DND-41 (cell line): ENCODE results near the gene STK4.

Experiments
- ATAC-seq: fragments of 200-7000 bp; cut with Tn5 transposase; 3 replicates; pipeline ENCODE4 v1.9.1; 2021; ENCODE audit warnings: low read depth; ENCODE audit not compliant: insufficient read depth
- DNase-seq: peaks from one replicate; pipeline ENCODE4 v3.0.0-alpha.2; 2020
- H2AFZ ChIP-seq: 2 replicates; pipeline ENCODE4 v1.6.0; 2012; ENCODE audit warnings: low read depth, low read length
- H3K27ac ChIP-seq: 2 replicates; pipeline ENCODE4 v1.5.1; 2012; ENCODE audit warnings: low read length, inconsistent platforms
- H3K27me3 ChIP-seq: fragments of 200-600 bp; sonication (generic); 2 replicates; pipeline ENCODE4 v1.6.0; 2012; ENCODE audit warnings: low read length, mild to moderate bottlenecking, inconsistent platforms; ENCODE audit not compliant: insufficient read depth, poor library complexity
- H3K36me3 ChIP-seq: 2 replicates; pipeline ENCODE4 v1.5.1; 2012; ENCODE audit warnings: low read length, inconsistent platforms; ENCODE audit not compliant: insufficient read depth
- H3K4me1 ChIP-seq: 2 replicates; pipeline ENCODE4 v1.5.1; 2012; ENCODE audit warnings: mild to moderate bottlenecking, low read length; ENCODE audit not compliant: insufficient read depth
- H3K4me2 ChIP-seq: 2 replicates; pipeline ENCODE4 v1.6.0; 2012; ENCODE audit warnings: mild to moderate bottlenecking, moderate library complexity, low read length, inconsistent platforms; ENCODE audit not compliant: insufficient read depth
- H3K4me3 ChIP-seq, 2 experiments: fragments of 200-600 bp in 1 of 2; shearing (Covaris generic) in 1 of 2; 2 replicates each; pipeline ENCODE4 v1.5.1; 2012 to 2016; ENCODE audit warnings: inconsistent platforms in 2 of 2, low read length in 2 of 2, mild to moderate bottlenecking in 2 of 2, low read depth in 1 of 2, moderate library complexity in 1 of 2
- H3K79me2 ChIP-seq: 2 replicates; pipeline ENCODE4 v1.6.0; 2012; ENCODE audit warnings: low read length, inconsistent platforms; ENCODE audit not compliant: insufficient read depth
- H3K9ac ChIP-seq: 2 replicates; pipeline ENCODE4 v1.6.0; 2012; ENCODE audit warnings: low read depth, mild to moderate bottlenecking, inconsistent platforms, low read length, moderate library complexity
- H3K9me3 ChIP-seq: 2 replicates; pipeline ENCODE4 v1.5.1; 2012; ENCODE audit warnings: low read length, moderate library complexity, mild to moderate bottlenecking, inconsistent platforms; ENCODE audit not compliant: insufficient read depth, severe bottlenecking
- H4K20me1 ChIP-seq: 2 replicates; pipeline ENCODE4 v1.6.0; 2012; ENCODE audit warnings: low read length; ENCODE audit not compliant: insufficient read depth
- CTCF ChIP-seq: IDR thresholded peaks from 2 replicates; pipeline ENCODE4 v1.5.1; 2012; ENCODE audit warnings: borderline replicate concordance, low read length, moderate library complexity, mild to moderate bottlenecking; ENCODE audit not compliant: poor library complexity, severe bottlenecking; ENCODE audit errors: extremely low read depth
- EZH2 ChIP-seq: IDR thresholded peaks from 3 replicates; pipeline ENCODE4 v1.6.1; 2012; ENCODE audit warnings: borderline replicate concordance, low read depth, mild to moderate bottlenecking, moderate library complexity, low read length, inconsistent platforms; ENCODE audit not compliant: severe bottlenecking

STK4 gene

GRCh38 chr20:45098103-45098773, 131.9 kb downstream of the STK4 start:
- no peak overlapping the region for H3K9ac ChIP-seq

GRCh38 chr20:45100563-45101245, 134.4 kb downstream of the STK4 start, which contains the start of gene KCNS1:
Gene KCNS1, minus strand, starts transcription at chr20:45101127. Its CDS starts 1,891 bp downstream, at chr20:45099236.
- Histone ChIP-seq H3K9me3 (no peaks in the 10 kb centered on the region), H3K36me3 (no peaks in the 10 kb centered on the region), H3K27ac (no peak within 1 kb of the TSS), H3K4me1 (no peaks in the 10 kb centered on the region), H4K20me1 (no peaks in the 10 kb centered on the region), H2AFZ (no peak within 1 kb of the TSS), H3K4me2 (no peak within 1 kb of the TSS), H3K4me3 (no peak within 1 kb of the TSS), H3K27me3 (peaks cover 3% of the 10 kb centered on the region), H3K79me2 (no peaks in the 10 kb centered on the region), H3K9ac (no peak within 1 kb of the TSS)
- TF ChIP-seq CTCF: no peak
- TF ChIP-seq EZH2: no peak
- DNase-seq: no peak
- ATAC-seq: no peak

More at GRCh38 chr20:45098103-45098773, 131.9 kb downstream of the STK4 start:
- no peak overlapping the region for H3K27ac ChIP-seq
- no peak overlapping the region for H2AFZ ChIP-seq
- H3K4me2 ChIP-seq: no peak overlapping the region
- no peak for TF ChIP-seq CTCF
- TF ChIP-seq EZH2: no peak
- H3K36me3 ChIP-seq: no peaks in the 10 kb centered on the region
- H3K27me3 ChIP-seq: no peaks in the 10 kb centered on the region
- no peaks in the 10 kb centered on the region for H4K20me1 ChIP-seq
- H3K9me3 ChIP-seq: no peaks in the 10 kb centered on the region
- H3K4me3 ChIP-seq: no peak overlapping the region
- H3K79me2 ChIP-seq: no peaks in the 10 kb centered on the region
- DNase-seq (no peak), ATAC-seq (no peak)
- no peaks in the 10 kb centered on the region for H3K4me1 ChIP-seq

- H3K9me3 ChIP-seq: no peaks in the 10 kb centered on the region
Measured at GRCh38 chr20:45101333-45101850, 135.1 kb downstream of the STK4 start.

More at GRCh38 chr20:45101333-45101850, 135.1 kb downstream of the STK4 start:
- H3K36me3 ChIP-seq: no peaks in the 10 kb centered on the region
- no peaks in the 10 kb centered on the region for H4K20me1 ChIP-seq
- ATAC-seq (no peak), DNase-seq (no peak)
- H3K27me3 ChIP-seq: peaks cover 3% of the 10 kb centered on the region
- TF ChIP-seq EZH2 (no peak), CTCF (no peak)
- H3K4me1 ChIP-seq: no peaks in the 10 kb centered on the region
- H2AFZ ChIP-seq: no peak overlapping the region
- no peak overlapping the region for H3K9ac ChIP-seq
- H3K4me2 ChIP-seq: no peak overlapping the region
- no peak overlapping the region for H3K27ac ChIP-seq
- no peak overlapping the region for H3K4me3 ChIP-seq
- H3K79me2 ChIP-seq: no peaks in the 10 kb centered on the region
